Epithelial cell of esophagus (primary cell): ENCODE data around the gene STPG1.

ENCODE experiments used
- DNase-seq: peaks from one replicate; pipeline ENCODE4 v3.0.0; 2010; ENCODE audit warnings: low read depth
- H3K4me3 ChIP-seq: 2 replicates; pipeline ENCODE4 v1.5.1; 2011; ENCODE audit warnings: mild to moderate bottlenecking, low read length, control low read depth
- CTCF ChIP-seq: IDR thresholded peaks from 2 replicates; pipeline ENCODE4 v1.5.1; 2011; ENCODE audit warnings: low read depth, mild to moderate bottlenecking, low read length, control low read depth, inconsistent platforms; ENCODE audit not compliant: insufficient read depth; ENCODE audit errors: missing control alignments

The STPG1 gene

DNA sequence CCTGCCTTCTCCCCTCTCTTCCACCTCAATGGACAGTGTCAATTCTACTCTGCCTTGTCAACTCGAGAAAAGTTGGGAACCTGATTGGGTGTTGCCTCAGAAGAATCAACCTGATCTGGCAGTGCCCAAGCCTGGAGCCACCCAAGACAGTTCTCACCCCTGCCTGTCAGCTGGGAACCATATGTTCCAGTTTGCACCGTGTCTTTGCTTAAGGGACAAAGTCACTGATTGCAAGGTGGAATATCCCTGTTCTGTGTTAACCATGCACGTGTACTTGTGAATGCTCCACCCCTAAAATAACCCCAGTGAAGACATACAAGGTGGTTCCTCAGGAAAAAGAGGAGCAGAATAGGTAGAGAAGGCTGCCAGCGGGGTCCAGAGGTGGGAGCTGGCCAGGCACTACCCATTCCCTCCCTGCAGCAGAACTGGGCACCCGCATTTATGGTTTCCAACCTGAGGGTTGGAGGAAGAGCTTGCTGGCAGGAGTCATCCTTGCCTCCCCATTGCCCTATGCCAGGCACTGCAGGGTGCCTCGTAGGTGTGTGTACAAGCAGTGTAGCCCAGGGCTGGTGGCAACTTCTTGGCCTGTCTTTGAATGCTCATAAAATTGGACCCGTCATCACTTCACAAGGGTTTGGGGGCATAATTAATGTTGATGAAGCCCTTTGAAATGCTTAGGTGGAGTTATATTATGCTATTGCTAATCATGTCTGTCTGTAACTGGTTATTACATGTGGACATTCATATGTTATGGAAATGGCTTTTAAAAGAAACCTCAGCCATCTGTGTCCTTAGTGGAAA lies 13.4 kb upstream of the STPG1 start:
- no peak overlapping the region for H3K4me3 ChIP-seq
- DNase-seq: no peak
- no peak for TF ChIP-seq CTCF

DNA sequence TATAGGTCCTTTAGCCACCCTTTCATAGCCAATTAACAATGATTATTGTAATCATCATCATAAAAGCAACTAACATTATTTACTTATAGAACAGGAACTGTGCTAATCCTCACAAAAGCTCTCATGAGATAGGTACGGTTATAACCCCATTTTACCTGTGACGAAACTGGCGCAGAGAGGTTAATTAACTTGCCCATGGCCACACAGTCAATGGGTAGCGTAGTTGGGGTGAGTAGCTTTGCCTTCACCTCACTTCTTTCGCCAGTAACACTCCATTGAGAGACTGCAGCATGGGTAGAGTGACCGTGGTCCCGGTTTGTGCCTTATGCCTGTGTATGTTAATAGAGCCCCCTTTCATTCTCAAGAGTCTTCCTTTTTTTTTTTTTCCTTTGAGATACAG lies 12.3 kb upstream of the STPG1 start:
- no peak for DNase-seq
- no peak for TF ChIP-seq CTCF
- no peak overlapping the region for H3K4me3 ChIP-seq

DNA sequence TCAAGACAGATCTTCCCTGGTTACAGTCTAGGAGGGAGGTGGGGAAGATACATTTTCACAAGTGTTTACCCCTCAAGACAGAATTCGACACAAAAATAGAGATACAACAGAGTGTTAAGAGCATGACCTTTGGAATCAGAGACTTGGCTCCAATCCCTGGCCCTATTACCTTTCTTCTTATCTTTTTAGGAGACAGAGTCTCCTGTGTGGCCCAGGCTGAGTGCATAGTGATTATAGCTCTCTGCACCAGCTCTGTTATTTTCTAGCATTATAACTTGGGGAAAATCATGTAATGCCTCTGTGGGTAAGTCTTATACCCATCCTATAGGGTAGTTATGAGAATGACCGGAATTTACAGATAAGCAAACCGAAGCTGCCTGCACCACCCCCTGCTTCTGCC lies 11.9 kb upstream of the STPG1 start:
- no peak for DNase-seq
- no peak overlapping the region for H3K4me3 ChIP-seq
- TF ChIP-seq CTCF: no peak

GRCh38 chr1:24424990-24425389 lies 11.4 kb upstream of the STPG1 start:
- no peak for DNase-seq
- no peak overlapping the region for H3K4me3 ChIP-seq
- no peak for TF ChIP-seq CTCF

DNA sequence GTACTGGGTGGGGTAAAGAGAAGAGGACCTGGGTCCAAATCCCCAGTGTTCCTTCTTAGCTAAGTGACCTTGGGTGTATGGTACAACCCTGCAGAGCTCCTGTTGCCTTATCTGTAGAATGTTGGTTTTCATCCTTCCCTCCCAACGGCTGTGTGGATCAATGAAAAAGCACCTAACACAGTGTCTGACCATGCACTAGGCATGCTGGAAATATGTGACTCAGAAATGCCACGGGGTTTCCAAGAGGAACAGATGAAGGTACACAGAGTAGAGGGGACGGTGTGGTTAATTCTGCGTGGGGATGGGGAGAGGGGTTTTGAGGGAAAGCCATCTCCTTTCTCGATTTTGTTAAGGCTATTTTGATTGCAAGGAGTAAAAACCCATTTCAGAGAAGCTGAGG lies 10.6 kb upstream of the STPG1 start:
- no peak for DNase-seq
- no peak for TF ChIP-seq CTCF
- no peak overlapping the region for H3K4me3 ChIP-seq

DNA sequence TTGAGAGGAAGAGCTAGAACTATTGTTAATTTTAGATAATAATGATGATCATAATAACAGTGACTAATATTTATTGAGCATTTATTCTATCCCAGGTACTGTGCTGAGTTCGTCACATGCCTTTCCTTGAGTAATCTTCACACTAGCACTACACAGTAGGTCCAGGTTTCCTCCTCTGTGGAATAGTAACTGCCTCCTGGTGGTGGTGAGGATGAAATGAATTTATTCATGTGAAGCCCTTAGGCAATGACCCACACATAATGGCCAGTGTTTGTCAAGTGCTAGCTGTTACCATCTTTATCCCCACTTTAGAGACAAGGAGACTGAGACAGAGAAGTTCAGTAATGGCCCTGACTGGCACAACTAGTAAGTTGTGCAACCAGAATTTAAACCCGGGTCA lies 7.9 kb upstream of the STPG1 start:
- DNase-seq: peak; percentile 14
- TF ChIP-seq CTCF: no peak
- H3K4me3 ChIP-seq: no peak overlapping the region

DNA sequence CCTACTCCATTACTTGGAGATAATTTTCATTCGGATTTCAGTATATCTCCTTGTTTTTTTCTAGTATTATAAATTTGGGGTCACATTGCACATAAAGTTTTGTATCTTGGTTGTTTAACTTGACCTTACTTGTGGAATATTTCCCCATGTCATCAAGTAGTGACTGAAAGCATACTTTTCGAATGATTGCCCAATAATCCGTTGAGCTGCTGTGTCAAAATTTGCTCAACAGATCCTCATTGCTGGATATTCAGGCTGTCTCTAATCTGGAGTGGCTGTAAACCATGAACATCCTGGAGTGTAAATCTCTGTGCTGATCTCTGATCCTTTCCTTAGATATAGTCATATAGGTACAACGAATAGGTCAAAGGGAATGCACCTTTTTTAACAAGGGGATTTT lies 7.0 kb upstream of the STPG1 start:
- H3K4me3 ChIP-seq: no peak overlapping the region
- DNase-seq: peak; percentile 38
- no peak for TF ChIP-seq CTCF
